ENCODE results near the gene RPUSD3.
A peak's percentile ranks its signal among the peaks of the same experiment; 100 is the strongest.
"Not testable (repeated sequence)": the region's sequence is repeated elsewhere in the genome, so short reads cannot be mapped to it uniquely, and the experiment has no call there.

DNA sequence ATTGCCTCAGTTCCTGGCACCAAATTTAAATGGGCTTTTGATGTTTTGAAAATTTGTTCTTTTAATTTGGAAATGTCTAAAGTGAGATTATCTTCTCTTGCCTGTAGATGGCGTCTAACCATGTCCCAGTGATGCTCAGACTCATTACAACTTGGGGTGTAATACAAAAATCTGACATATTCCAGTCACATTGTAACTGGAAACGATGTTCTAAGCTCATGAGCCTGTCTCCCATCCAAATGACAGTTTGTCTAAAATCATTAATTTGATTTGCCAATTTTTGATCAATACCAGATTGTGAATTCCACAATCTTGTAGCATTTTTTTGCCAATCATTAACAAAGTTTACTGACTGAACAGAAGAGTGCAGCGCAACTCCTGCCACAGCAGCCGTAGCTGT is 5.1 kb upstream of the RPUSD3 start:
- TF ChIP-seq, protein P1, sequence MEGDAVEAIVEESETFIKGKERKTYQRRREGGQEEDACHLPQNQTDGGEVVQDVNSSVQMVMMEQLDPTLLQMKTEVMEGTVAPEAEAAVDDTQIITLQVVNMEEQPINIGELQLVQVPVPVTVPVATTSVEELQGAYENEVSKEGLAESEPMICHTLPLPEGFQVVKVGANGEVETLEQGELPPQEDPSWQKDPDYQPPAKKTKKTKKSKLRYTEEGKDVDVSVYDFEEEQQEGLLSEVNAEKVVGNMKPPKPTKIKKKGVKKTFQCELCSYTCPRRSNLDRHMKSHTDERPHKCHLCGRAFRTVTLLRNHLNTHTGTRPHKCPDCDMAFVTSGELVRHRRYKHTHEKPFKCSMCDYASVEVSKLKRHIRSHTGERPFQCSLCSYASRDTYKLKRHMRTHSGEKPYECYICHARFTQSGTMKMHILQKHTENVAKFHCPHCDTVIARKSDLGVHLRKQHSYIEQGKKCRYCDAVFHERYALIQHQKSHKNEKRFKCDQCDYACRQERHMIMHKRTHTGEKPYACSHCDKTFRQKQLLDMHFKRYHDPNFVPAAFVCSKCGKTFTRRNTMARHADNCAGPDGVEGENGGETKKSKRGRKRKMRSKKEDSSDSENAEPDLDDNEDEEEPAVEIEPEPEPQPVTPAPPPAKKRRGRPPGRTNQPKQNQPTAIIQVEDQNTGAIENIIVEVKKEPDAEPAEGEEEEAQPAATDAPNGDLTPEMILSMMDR (conservative IDR thresholded peaks at IDR 0.05) = peak; percentile 82
- not testable (repeated sequence) for TF ChIP-seq EZH2 (IDR thresholded peaks at IDR 0.05; ENCODE audit: low read depth)
